T-cell (primary cell): Measurements from ENCODE around the gene FCRLA. TPM values are rescaled to one million over a fixed set of nuclear protein-coding genes. Genes with fewer than 3 reads are reported as not detected.
"Not testable (repeated sequence)": the region's sequence is repeated elsewhere in the genome, so short reads cannot be mapped to it uniquely, and the experiment has no call there.

Experiments used
- ATAC-seq, 4 experiments: fragments of 200-7000 bp in 3 of 4; fragments of 150-1000 bp in 1 of 4; cut with Tn5 transposase; replicated peaks in 1 of 4; 1 replicate in 3 of 4; 2 replicates in 1 of 4; pipeline ENCODE4 v1.10.0; 2021; ENCODE audit warnings: moderate library complexity in 3 of 4, mild to moderate bottlenecking in 2 of 4, moderate number of reproducible peaks in 1 of 4
- CTCF ChIA-PET, 2 donors: fragments of 300-600 bp; sonication (Branson Sonifier 250); formaldehyde crosslinking; loops; one replicate each; lab custom pipeline; 2022; ENCODE audit warnings: antibody characterized with exemption in 2 of 2; lab: Charles Lee
- POLR2A ChIA-PET, 2 donors: fragments of 300-600 bp; sonication (Branson Sonifier 250); formaldehyde crosslinking; loops; one replicate each; lab custom pipeline; 2022; ENCODE audit warnings: antibody characterized with exemption in 2 of 2; lab: Charles Lee
- DNase-seq, 35 experiments: peaks; one replicate each; pipeline versions ENCODE4 v3.0.0 to v3.0.0-alpha.2; 2013 to 2023
- H3K27ac ChIP-seq: one replicate; pipeline ENCODE4 v1.5.1; 2013; ENCODE audit warnings: low read length
- H3K27me3 ChIP-seq, 2 experiments: replicated peaks in 1 of 2; 1 replicate in 1 of 2; 2 replicates in 1 of 2; pipeline versions ENCODE4 v1.6.1 to v1.7.0; 2013; ENCODE audit warnings: low read length in 1 of 2, mixed read lengths in 1 of 2; ENCODE audit not compliant: control insufficient read depth in 2 of 2, insufficient read depth in 2 of 2; ENCODE audit errors: extremely low read depth in 1 of 2
- H3K36me3 ChIP-seq, 2 donors: 1 replicate in 1 of 2; 2 replicates in 1 of 2; pipeline versions ENCODE4 v1.6.1 to v1.7.0; 2013; ENCODE audit warnings: low read length in 1 of 2; ENCODE audit not compliant: control insufficient read depth in 2 of 2, insufficient read depth in 1 of 2; ENCODE audit errors: extremely low read depth in 1 of 2
- H3K4me1 ChIP-seq, 2 experiments: 1 replicate in 1 of 2; 2 replicates in 1 of 2; pipeline versions ENCODE4 v1.6.1 to v1.7.0; 2013; ENCODE audit warnings: low read length in 2 of 2, mixed read lengths in 1 of 2; ENCODE audit not compliant: insufficient read depth in 2 of 2, control insufficient read depth in 1 of 2; ENCODE audit errors: extremely low read depth in 1 of 2
- H3K4me3 ChIP-seq, 2 donors: 1 replicate in 1 of 2; 2 replicates in 1 of 2; pipeline versions ENCODE4 v1.5.1 to v1.7.0; 2013; ENCODE audit warnings: mild to moderate bottlenecking in 2 of 2, low read length in 1 of 2, moderate library complexity in 1 of 2; ENCODE audit not compliant: control insufficient read depth in 1 of 2; ENCODE audit errors: extremely low read depth in 1 of 2
- H3K9me3 ChIP-seq: 2 replicates; pipeline ENCODE4 v1.7.0; 2013
- H3K27ac Mint-ChIP-seq, 2 donors: one replicate each; pipeline ENCODE4 v1.8.0; 2020 to 2021; ENCODE audit warnings: mild to moderate bottlenecking in 2 of 2, mixed read lengths in 2 of 2
- H3K27me3 Mint-ChIP-seq, 2 donors: one replicate each; pipeline ENCODE4 v1.8.0; 2021 to 2022; ENCODE audit warnings: mixed read lengths in 2 of 2
- H3K36me3 Mint-ChIP-seq: one replicate; pipeline ENCODE4 v1.8.0; 2021; ENCODE audit warnings: mixed read lengths
- H3K4me1 Mint-ChIP-seq, 3 donors: one replicate each; pipeline ENCODE4 v1.8.0; 2020 to 2022; ENCODE audit warnings: mixed read lengths in 3 of 3, mild to moderate bottlenecking in 1 of 3
- H3K4me3 Mint-ChIP-seq, 3 donors: one replicate each; pipeline ENCODE4 v1.8.0; 2020 to 2022; ENCODE audit warnings: mild to moderate bottlenecking in 3 of 3, mixed read lengths in 3 of 3, moderate library complexity in 3 of 3
- H3K9me3 Mint-ChIP-seq, 3 donors: one replicate each; pipeline ENCODE4 v1.8.0; 2020 to 2022; ENCODE audit warnings: mixed read lengths in 3 of 3
- WGBS: methylation state at CpG from one replicate; pipeline ENCODE4 v1.1.5; 2013; ENCODE audit warnings: missing lambda C conversion rate; ENCODE audit not compliant: insufficient coverage; 5-methylcytosine and 5-hydroxymethylcytosine counted together
- total RNA-seq, 35 experiments: library from RNA in 6 of 35; stranded (reverse) in 6 of 35; fragments of 120-200 nt in 1 of 35; gene quantifications; one replicate each; pipeline versions ENCODE4 v1.2.1 to v1.2.4 and lab custom pipeline; 2013 to 2026

FCRLA gene
- total RNA-seq, 5 donors from 2014 or later (not counting 1 experiment from before 2014, with no cell fraction given), result 0.68 to 6.5 (median 2.7) TPM

DNA sequence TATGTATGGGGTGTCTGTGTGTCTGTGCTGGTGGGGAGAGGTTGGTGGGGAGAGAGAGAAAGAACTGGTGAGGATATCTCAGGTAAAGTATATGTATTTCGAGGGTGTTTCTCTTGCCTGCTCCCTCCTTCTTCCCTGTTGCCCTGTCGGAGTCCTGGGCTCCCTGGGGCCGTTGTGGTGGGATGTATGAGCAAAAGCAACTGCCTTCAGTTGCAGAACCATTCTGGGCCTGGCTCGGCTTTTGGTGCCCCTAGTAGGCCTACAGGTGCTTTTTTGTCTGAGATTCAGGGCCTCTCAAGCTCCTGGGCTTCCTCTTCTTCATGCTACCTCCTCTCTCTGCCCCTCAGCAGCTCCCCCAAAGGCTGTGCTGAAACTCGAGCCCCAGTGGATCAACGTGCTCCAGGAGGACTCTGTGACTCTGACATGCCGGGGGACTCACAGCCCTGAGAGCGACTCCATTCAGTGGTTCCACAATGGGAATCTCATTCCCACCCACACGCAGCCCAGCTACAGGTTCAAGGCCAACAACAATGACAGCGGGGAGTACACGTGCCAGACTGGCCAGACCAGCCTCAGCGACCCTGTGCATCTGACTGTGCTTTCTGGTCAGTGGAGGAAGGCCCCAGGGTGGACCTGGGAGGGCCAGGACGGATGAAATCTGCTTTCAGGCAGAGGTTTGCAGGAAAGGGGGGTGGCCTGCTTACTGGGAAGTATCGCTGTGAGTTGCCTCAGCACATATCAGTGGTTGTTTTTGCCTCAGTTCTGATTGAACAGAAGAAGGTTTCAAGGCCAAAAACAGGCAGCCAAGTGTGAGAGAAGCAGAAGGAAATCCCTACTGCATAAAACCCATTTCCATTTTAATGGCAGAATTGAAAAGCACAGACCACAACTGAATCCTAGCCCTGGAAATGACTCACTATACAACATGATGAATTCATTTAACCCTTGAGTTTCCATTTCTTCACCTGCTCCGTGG is 35.7 kb upstream of the FCRLA start:
- H3K4me1 ChIP-seq, H3K27me3 Mint-ChIP-seq, H3K4me3 ChIP-seq, H3K9me3 ChIP-seq, POLR2A ChIA-PET, H3K36me3 Mint-ChIP-seq, H3K4me3 Mint-ChIP-seq, H3K27ac Mint-ChIP-seq, ATAC-seq, H3K27me3 ChIP-seq, H3K4me1 Mint-ChIP-seq, H3K36me3 ChIP-seq, H3K9me3 Mint-ChIP-seq, H3K27ac ChIP-seq, DNase-seq, CTCF ChIA-PET: not testable (repeated sequence)
- 89% methylated on average over 1 of the region's 15 CpGs for WGBS

DNA sequence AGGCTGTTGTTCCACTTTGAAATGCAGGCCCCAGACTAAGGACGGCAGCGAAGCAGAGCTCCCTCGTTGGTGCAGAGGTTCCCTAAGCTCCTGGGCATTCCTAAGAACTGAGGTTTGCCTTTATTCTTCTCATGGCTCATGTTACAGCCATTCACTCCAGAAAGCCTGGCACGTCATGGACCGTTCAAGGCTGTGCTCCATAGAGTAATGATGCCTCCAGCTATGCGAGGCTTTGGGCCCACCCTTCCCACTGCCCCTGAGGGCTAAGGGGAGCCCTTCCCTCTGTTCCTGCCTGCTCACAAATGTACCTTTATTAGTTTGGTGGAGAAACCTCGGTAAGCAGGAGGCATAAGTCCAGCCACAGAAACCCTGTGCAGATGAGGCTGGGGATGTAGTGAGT is 33.6 kb upstream of the FCRLA start:
- DNase-seq, H3K27ac ChIP-seq, H3K27me3 Mint-ChIP-seq, H3K27me3 ChIP-seq, H3K9me3 ChIP-seq, H3K4me3 ChIP-seq, H3K36me3 ChIP-seq, H3K36me3 Mint-ChIP-seq, POLR2A ChIA-PET, ATAC-seq, H3K4me1 Mint-ChIP-seq, CTCF ChIA-PET, H3K4me3 Mint-ChIP-seq, H3K27ac Mint-ChIP-seq, H3K9me3 Mint-ChIP-seq, H3K4me1 ChIP-seq: not testable (repeated sequence)
- 100% methylated on average over 2 of the region's 7 CpGs for WGBS

DNA sequence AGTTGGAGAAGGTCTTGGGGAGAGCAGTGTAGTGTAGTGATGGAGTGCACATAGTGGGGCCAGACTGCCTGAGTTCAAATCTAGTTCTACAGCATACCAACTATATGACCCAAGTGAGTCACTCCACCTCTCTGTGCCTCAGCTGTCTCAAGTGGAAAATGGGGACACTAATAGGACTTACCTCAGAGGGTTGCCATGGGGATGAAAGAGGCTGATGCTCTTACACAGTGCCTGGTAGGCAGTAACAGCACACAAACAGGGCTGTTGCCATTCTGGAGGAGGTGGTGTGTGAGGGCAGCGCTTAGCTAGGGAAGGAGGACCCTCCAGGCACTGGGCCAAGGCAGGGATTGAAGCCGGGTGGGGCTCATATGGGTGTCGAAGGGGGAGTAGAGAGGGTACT is 32.6 kb upstream of the FCRLA start:
- DNase-seq, H3K36me3 ChIP-seq, H3K36me3 Mint-ChIP-seq, H3K27ac ChIP-seq, ATAC-seq, H3K4me1 ChIP-seq, H3K9me3 ChIP-seq, H3K4me3 ChIP-seq, POLR2A ChIA-PET, H3K27me3 Mint-ChIP-seq, H3K27me3 ChIP-seq, H3K4me3 Mint-ChIP-seq, H3K9me3 Mint-ChIP-seq, CTCF ChIA-PET, H3K4me1 Mint-ChIP-seq, H3K27ac Mint-ChIP-seq: not testable (repeated sequence)
- no CpG with 5 or more reads among the region's 3 CpGs for WGBS

DNA sequence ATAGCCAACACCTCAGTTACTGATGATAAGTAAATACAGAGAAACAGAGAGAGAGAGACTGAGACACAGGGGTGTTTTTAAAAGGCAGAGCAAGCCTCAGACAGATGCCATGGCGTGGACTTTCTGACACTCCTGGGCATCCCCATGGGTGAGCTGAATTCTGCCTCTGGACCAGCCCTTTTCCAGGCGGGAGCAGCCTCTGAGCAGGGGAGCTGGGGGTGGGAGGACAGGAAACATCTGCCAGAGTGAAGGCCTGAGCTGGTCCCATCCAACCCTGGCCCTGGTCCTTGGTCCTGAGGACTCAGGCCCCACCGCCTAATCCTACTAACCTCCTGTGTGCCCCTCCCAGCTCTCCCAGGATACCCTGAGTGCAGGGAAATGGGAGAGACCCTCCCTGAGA is 32.1 kb upstream of the FCRLA start:
- H3K9me3 Mint-ChIP-seq, H3K27me3 Mint-ChIP-seq, H3K27me3 ChIP-seq, H3K4me1 Mint-ChIP-seq, H3K4me3 Mint-ChIP-seq, H3K36me3 Mint-ChIP-seq, H3K27ac ChIP-seq, ATAC-seq, H3K27ac Mint-ChIP-seq, POLR2A ChIA-PET, H3K4me3 ChIP-seq, H3K9me3 ChIP-seq, H3K36me3 ChIP-seq, DNase-seq, CTCF ChIA-PET, H3K4me1 ChIP-seq: not testable (repeated sequence)
- WGBS, result 86% methylated on average over 2 of the region's 3 CpGs

DNA sequence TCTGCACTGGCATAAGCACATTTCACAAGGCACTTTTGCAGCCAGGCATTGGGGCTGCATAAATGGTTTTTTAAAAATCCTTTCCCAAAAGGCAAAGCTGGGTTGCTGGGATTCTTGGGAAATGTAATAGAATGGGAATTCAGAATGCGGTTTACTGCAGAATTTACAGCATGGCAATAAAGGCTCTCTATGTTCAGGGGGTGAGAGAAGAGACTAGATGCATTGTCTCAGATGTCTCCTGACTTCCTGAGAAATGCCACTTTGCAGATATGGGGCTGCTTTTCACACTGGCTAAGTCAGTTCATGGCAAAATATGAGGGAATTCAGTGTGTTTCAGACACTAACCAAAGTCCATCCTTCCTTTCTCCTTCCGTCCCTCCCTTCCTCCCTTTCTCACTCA is 30.6 kb upstream of the FCRLA start:
- WGBS, result 92% methylated on average over 2 of the region's 2 CpGs
- H3K27me3 Mint-ChIP-seq, result peaks cover 2 to 4% of the 10 kb centered on the region in 2 donors
- Histone ChIP-seq H3K4me3 (no peak overlapping the region), H3K27me3 (peaks cover 0 to 3% of the 10 kb centered on the region in 2 experiments), H3K9me3 (no peaks in the 10 kb centered on the region), H3K36me3 (no peaks in the 10 kb centered on the region), H3K4me1 (no peaks in the 10 kb centered on the region), H3K27ac (no peak overlapping the region)
- no peak overlapping the region for H3K27ac Mint-ChIP-seq
- ATAC-seq (no peak), DNase-seq (no peak)
- no peaks in the 10 kb centered on the region for H3K36me3 Mint-ChIP-seq
- no peaks in the 10 kb centered on the region for H3K4me1 Mint-ChIP-seq
- ChIA-PET POLR2A (no interaction called here), CTCF (no interaction called here)
- no peaks in the 10 kb centered on the region for H3K9me3 Mint-ChIP-seq
- no peak overlapping the region for H3K4me3 Mint-ChIP-seq

DNA sequence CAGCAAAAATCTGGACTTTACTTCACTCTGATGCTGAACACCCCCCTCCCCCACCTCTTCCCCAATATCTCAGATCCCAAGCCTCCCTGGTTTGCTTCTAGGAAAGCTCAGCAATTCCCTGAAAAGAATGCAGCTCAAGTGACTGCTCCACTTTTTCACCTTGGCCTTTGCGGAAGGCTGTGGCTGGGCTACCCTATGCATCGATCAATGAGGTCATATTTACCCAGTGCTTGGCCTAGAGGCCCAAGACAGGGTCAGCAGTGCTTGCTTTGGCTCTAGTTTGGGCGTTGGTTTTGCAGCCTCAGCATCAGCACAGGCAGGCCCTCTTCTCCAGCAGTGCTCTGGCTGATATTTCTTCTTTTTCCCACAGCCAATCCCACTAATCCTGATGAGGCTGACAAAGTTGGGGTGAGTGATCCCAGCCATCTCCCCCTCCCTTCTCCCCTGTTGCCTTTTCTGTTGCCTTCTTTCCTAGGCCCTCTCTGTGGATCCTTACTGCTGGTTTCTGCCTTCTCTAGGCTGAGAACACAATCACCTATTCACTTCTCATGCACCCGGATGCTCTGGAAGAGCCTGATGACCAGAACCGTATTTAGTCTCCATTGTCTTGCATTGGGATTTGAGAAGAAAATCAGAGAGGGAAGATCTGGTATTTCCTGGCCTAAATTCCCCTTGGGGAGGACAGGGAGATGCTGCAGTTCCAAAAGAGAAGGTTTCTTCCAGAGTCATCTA is 29.9 kb upstream of the FCRLA start:
- 96% methylated on average over 2 of the region's 5 CpGs for WGBS

More for the DNA sequence above, 29.9 kb upstream of the FCRLA start:
- Mint-ChIP-seq H3K27ac (no peak overlapping the region), H3K4me3 (no peak overlapping the region), H3K36me3 (no peaks in the 10 kb centered on the region), H3K4me1 (no peaks in the 10 kb centered on the region), H3K27me3 (peaks cover 4 to 7% of the 10 kb centered on the region in 2 donors), H3K9me3 (no peaks in the 10 kb centered on the region)
- ChIA-PET POLR2A (no interaction called here), CTCF (no interaction called here)
- no peaks in the 10 kb centered on the region for H3K9me3 ChIP-seq
- H3K27me3 ChIP-seq, result peaks cover 0 to 3% of the 10 kb centered on the region in 2 experiments
- no peaks in the 10 kb centered on the region for H3K4me1 ChIP-seq
- H3K4me3 ChIP-seq, result no peak overlapping the region
- ATAC-seq, result no peak
- DNase-seq, result no peak
- no peaks in the 10 kb centered on the region for H3K36me3 ChIP-seq
- no peak overlapping the region for H3K27ac ChIP-seq
